ENCODE measurements around the gene OTOS.

OTOS gene

GRCh38 chr2:240160291-240161086, 20.0 kb upstream of the OTOS start:
- Histone ChIP-seq H3K4me2 (ENCODE audit: low read length) (no peak overlapping the region), H3K27me3 (ENCODE audit: control insufficient read depth, insufficient read depth, low read length) (peaks cover 12% of the 10 kb centered on the region), H3K36me3 (ENCODE audit: insufficient read depth, low read length) (no peaks in the 10 kb centered on the region), H3K4me3 (ENCODE audit: low read length) (no peak overlapping the region), H3K4me1 (ENCODE audit: control insufficient read depth, insufficient read depth, low read length) (no peaks in the 10 kb centered on the region), H3K9ac (ENCODE audit: low read depth, low read length) (no peak overlapping the region), H3K9me3 (replicated peaks; ENCODE audit: low read length) (no peaks in the 10 kb centered on the region)

- Histone ChIP-seq H3K36me3 (ENCODE audit: insufficient read depth, low read length) (no peaks in the 10 kb centered on the region), H3K4me2 (ENCODE audit: low read length) (no peak overlapping the region), H3K4me3 (ENCODE audit: low read length) (no peak overlapping the region), H3K27me3 (ENCODE audit: control insufficient read depth, insufficient read depth, low read length) (peaks cover 17% of the 10 kb centered on the region), H3K4me1 (ENCODE audit: control insufficient read depth, insufficient read depth, low read length) (no peaks in the 10 kb centered on the region), H3K9ac (ENCODE audit: low read depth, low read length) (no peak overlapping the region), H3K9me3 (replicated peaks; ENCODE audit: low read length) (no peaks in the 10 kb centered on the region)
Measured at GRCh38 chr2:240159251-240159839, 18.9 kb upstream of the OTOS start.

- H3K9me3 ChIP-seq (replicated peaks; ENCODE audit: low read length) = no peaks in the 10 kb centered on the region
- H3K4me3 ChIP-seq (ENCODE audit: low read length) = no peak overlapping the region
- peaks cover 35% of the 10 kb centered on the region for H3K27me3 ChIP-seq (ENCODE audit: control insufficient read depth, insufficient read depth, low read length)
- H3K36me3 ChIP-seq (ENCODE audit: insufficient read depth, low read length) = no peaks in the 10 kb centered on the region
- H3K9ac ChIP-seq (ENCODE audit: low read depth, low read length) = no peak overlapping the region
- no peaks in the 10 kb centered on the region for H3K4me1 ChIP-seq (ENCODE audit: control insufficient read depth, insufficient read depth, low read length)
- H3K4me2 ChIP-seq (ENCODE audit: low read length) = no peak overlapping the region
Measured at GRCh38 chr2:240157147-240157470, 16.7 kb upstream of the OTOS start.

GRCh38 chr2:240156435-240157146, 16.1 kb upstream of the OTOS start:
- H3K9ac ChIP-seq (ENCODE audit: low read depth, low read length) = no peak overlapping the region
- no peaks in the 10 kb centered on the region for H3K4me1 ChIP-seq (ENCODE audit: control insufficient read depth, insufficient read depth, low read length)
- no peak overlapping the region for H3K4me2 ChIP-seq (ENCODE audit: low read length)
- H3K4me3 ChIP-seq (ENCODE audit: low read length) = no peak overlapping the region
- H3K9me3 ChIP-seq (replicated peaks; ENCODE audit: low read length) = no peaks in the 10 kb centered on the region
- H3K27me3 ChIP-seq (ENCODE audit: control insufficient read depth, insufficient read depth, low read length) = peaks cover 40% of the 10 kb centered on the region
- H3K36me3 ChIP-seq (ENCODE audit: insufficient read depth, low read length) = no peaks in the 10 kb centered on the region

GRCh38 chr2:240155745-240156390, 15.4 kb upstream of the OTOS start:
- Histone ChIP-seq H3K36me3 (ENCODE audit: insufficient read depth, low read length) (no peaks in the 10 kb centered on the region), H3K4me1 (ENCODE audit: control insufficient read depth, insufficient read depth, low read length) (no peaks in the 10 kb centered on the region), H3K9me3 (replicated peaks; ENCODE audit: low read length) (no peaks in the 10 kb centered on the region), H3K4me2 (ENCODE audit: low read length) (no peak overlapping the region), H3K4me3 (ENCODE audit: low read length) (no peak overlapping the region), H3K27me3 (ENCODE audit: control insufficient read depth, insufficient read depth, low read length) (peaks cover 45% of the 10 kb centered on the region), H3K9ac (ENCODE audit: low read depth, low read length) (no peak overlapping the region)

GRCh38 chr2:240155048-240155744, 14.7 kb upstream of the OTOS start:
- Histone ChIP-seq H3K9ac (ENCODE audit: low read depth, low read length) (no peak overlapping the region), H3K9me3 (replicated peaks; ENCODE audit: low read length) (no peaks in the 10 kb centered on the region), H3K4me3 (ENCODE audit: low read length) (no peak overlapping the region), H3K36me3 (ENCODE audit: insufficient read depth, low read length) (no peaks in the 10 kb centered on the region), H3K27me3 (ENCODE audit: control insufficient read depth, insufficient read depth, low read length) (peaks cover 45% of the 10 kb centered on the region), H3K4me2 (ENCODE audit: low read length) (no peak overlapping the region), H3K4me1 (ENCODE audit: control insufficient read depth, insufficient read depth, low read length) (no peaks in the 10 kb centered on the region)

GRCh38 chr2:240154606-240155005, 14.1 kb upstream of the OTOS start:
- H3K36me3 ChIP-seq (ENCODE audit: insufficient read depth, low read length) = no peaks in the 10 kb centered on the region
- no peak overlapping the region for H3K4me2 ChIP-seq (ENCODE audit: low read length)
- no peak overlapping the region for H3K4me3 ChIP-seq (ENCODE audit: low read length)
- H3K27me3 ChIP-seq (ENCODE audit: control insufficient read depth, insufficient read depth, low read length) = peaks cover 43% of the 10 kb centered on the region
- no peak overlapping the region for H3K9ac ChIP-seq (ENCODE audit: low read depth, low read length)
- no peaks in the 10 kb centered on the region for H3K4me1 ChIP-seq (ENCODE audit: control insufficient read depth, insufficient read depth, low read length)
- H3K9me3 ChIP-seq (replicated peaks; ENCODE audit: low read length) = no peaks in the 10 kb centered on the region

GRCh38 chr2:240153418-240153817, 13.0 kb upstream of the OTOS start:
- Histone ChIP-seq H3K9me3 (replicated peaks; ENCODE audit: low read length) (no peaks in the 10 kb centered on the region), H3K27me3 (ENCODE audit: control insufficient read depth, insufficient read depth, low read length) (peaks cover 46% of the 10 kb centered on the region), H3K4me1 (ENCODE audit: control insufficient read depth, insufficient read depth, low read length) (no peaks in the 10 kb centered on the region), H3K4me2 (ENCODE audit: low read length) (no peak overlapping the region), H3K36me3 (ENCODE audit: insufficient read depth, low read length) (no peaks in the 10 kb centered on the region), H3K9ac (ENCODE audit: low read depth, low read length) (no peak overlapping the region), H3K4me3 (ENCODE audit: low read length) (no peak overlapping the region)

GRCh38 chr2:240151477-240152031, 11.1 kb upstream of the OTOS start:
- Histone ChIP-seq H3K27me3 (ENCODE audit: control insufficient read depth, insufficient read depth, low read length) (peaks cover 40% of the 10 kb centered on the region), H3K4me3 (ENCODE audit: low read length) (no peak overlapping the region), H3K4me1 (ENCODE audit: control insufficient read depth, insufficient read depth, low read length) (no peaks in the 10 kb centered on the region), H3K36me3 (ENCODE audit: insufficient read depth, low read length) (no peaks in the 10 kb centered on the region), H3K9ac (ENCODE audit: low read depth, low read length) (no peak overlapping the region), H3K9me3 (replicated peaks; ENCODE audit: low read length) (no peaks in the 10 kb centered on the region), H3K4me2 (ENCODE audit: low read length) (no peak overlapping the region)

- Histone ChIP-seq H3K27me3 (ENCODE audit: control insufficient read depth, insufficient read depth, low read length) (peaks cover 37% of the 10 kb centered on the region), H3K4me3 (ENCODE audit: low read length) (no peak overlapping the region)
Measured at GRCh38 chr2:240149943-240150784, 9.7 kb upstream of the OTOS start.

More at GRCh38 chr2:240149943-240150784, 9.7 kb upstream of the OTOS start:
- Histone ChIP-seq H3K4me1 (ENCODE audit: control insufficient read depth, insufficient read depth, low read length) (no peaks in the 10 kb centered on the region), H3K4me2 (ENCODE audit: low read length) (no peak overlapping the region), H3K36me3 (ENCODE audit: insufficient read depth, low read length) (no peaks in the 10 kb centered on the region), H3K9ac (ENCODE audit: low read depth, low read length) (no peak overlapping the region), H3K9me3 (replicated peaks; ENCODE audit: low read length) (no peaks in the 10 kb centered on the region)
